ENCODE measurements around the gene APRT. TPM values are rescaled to one million over a fixed set of nuclear protein-coding genes. Genes with fewer than 3 reads are reported as not detected.

Gene APRT
- polyA plus RNA-seq, 3 donors, result 123 to 307 (median 233) TPM

DNA sequence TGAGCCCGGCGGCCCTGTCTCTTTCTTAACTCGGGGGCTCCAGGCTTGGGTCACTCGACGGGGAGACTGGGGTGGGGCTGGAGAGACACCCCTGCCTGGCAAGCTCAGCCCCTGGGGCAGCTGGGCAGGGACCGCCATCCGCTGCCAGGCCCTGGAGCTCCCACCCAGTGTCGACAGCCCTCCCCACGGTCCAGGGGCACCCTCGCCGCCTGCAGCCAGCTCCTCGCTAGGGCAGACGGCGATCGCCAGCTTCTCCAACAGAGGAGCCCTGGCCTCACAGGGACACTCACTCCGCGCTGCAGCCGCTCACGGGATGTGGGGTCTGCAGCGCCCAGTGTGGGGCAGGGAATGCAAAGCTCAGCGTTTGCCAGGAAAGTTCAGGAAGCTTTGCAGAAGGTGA is 16.0 kb upstream of the APRT start:
- no peak overlapping the region for H2AFZ ChIP-seq (ENCODE audit: insufficient read depth, low read depth, low read length, poor library complexity, severe bottlenecking)
- peaks cover 19% of the 10 kb centered on the region for H4K20me1 ChIP-seq (ENCODE audit: insufficient read depth, low read length)
- no peak overlapping the region for H3K27ac ChIP-seq (ENCODE audit: low read depth in 1 of 2, low read length in 2 of 2)
- Mint-ChIP-seq H3K27me3 (ENCODE audit: low read depth in 3 of 3) (no peaks in the 10 kb centered on the region), H3K27ac (peak overlapping the region in 1 of 7 donors; percentile 31), H3K36me3 (peaks cover 28 to 54% of the 10 kb centered on the region in 2 donors), H3K4me3 (no peak overlapping the region), H3K9me3 (no peaks in the 10 kb centered on the region), H3K4me1 (no peaks in the 10 kb centered on the region)
- no peaks in the 10 kb centered on the region for H3K79me2 ChIP-seq (ENCODE audit: insufficient read depth, low read length)
- TF ChIP-seq, protein P1, sequence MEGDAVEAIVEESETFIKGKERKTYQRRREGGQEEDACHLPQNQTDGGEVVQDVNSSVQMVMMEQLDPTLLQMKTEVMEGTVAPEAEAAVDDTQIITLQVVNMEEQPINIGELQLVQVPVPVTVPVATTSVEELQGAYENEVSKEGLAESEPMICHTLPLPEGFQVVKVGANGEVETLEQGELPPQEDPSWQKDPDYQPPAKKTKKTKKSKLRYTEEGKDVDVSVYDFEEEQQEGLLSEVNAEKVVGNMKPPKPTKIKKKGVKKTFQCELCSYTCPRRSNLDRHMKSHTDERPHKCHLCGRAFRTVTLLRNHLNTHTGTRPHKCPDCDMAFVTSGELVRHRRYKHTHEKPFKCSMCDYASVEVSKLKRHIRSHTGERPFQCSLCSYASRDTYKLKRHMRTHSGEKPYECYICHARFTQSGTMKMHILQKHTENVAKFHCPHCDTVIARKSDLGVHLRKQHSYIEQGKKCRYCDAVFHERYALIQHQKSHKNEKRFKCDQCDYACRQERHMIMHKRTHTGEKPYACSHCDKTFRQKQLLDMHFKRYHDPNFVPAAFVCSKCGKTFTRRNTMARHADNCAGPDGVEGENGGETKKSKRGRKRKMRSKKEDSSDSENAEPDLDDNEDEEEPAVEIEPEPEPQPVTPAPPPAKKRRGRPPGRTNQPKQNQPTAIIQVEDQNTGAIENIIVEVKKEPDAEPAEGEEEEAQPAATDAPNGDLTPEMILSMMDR (IDR thresholded peaks at IDR 0.05), result no peak
- WGBS (ENCODE audit: insufficient coverage), result 97% methylated on average over 13 of the region's 21 CpGs
- H3K27me3 ChIP-seq (ENCODE audit: control insufficient read depth in 2 of 2, insufficient read depth in 2 of 2, low read length in 2 of 2), result no peaks in the 10 kb centered on the region
- no peak for DNase-seq
- intact Hi-C loops (cut with micrococcal nuclease), result no loop called here
- H3K4me3 ChIP-seq (replicated peaks in 1 of 3; ENCODE audit: low read depth in 2 of 3, low read length in 3 of 3), result no peak overlapping the region
- H3K9ac ChIP-seq (ENCODE audit: insufficient read depth, low read length, poor library complexity, severe bottlenecking), result no peak overlapping the region
- H3K4me2 ChIP-seq (replicated peaks; ENCODE audit: extremely low read depth, low read length, poor library complexity, severe bottlenecking), result no peak overlapping the region
- H3K9me3 ChIP-seq (replicated peaks in 1 of 2; ENCODE audit: control insufficient read depth in 1 of 2, insufficient read depth in 1 of 2, low read length in 2 of 2), result no peaks in the 10 kb centered on the region
- no peaks in the 10 kb centered on the region for H3K4me1 ChIP-seq (ENCODE audit: control insufficient read depth in 1 of 2, insufficient read depth in 2 of 2, low read length in 2 of 2)
- H3K36me3 ChIP-seq (replicated peaks in 1 of 2; ENCODE audit: control insufficient read depth in 1 of 2, insufficient read depth in 2 of 2, low read length in 2 of 2), result peaks cover 45 to 54% of the 10 kb centered on the region in 2 donors

DNA sequence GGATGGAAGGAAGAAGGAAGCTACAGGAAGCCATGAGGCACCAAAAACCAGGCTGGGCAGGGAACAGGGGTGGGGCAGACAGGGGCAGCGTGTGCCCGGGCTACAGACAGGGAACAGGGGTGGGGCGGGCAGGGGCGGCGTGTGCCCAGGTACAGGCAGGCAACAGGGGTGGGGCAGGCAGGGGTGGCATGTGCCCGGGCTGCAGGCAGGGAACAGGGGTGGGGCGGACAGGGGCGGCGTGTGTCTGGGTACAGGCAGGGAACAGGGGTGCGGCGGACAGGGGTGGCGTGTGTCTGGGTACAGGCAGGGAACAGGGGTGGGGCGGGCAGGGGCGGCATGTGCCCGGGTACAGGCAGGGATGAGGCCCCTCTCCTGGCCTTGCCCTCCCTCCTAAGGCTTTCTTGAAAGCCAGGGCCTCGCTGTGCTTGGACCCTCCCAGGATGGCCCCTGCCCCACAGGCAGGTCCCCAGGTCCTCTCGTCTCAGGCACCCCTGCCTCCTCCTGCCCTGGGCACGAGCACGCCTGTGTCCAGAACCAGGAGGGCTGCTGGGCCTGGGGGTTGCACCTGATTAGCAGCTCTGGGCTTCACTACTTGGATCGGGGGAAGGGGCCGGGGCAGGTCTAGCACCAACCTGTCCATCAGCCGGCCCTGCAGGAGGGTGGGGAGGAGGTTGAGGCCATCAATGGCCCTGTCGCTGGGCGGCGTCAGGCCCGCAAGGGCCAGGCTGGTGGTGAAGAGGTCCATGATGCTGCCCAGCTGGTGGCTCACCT is 14.5 kb upstream of the APRT start:
- no peak for DNase-seq
- H3K9ac ChIP-seq (ENCODE audit: insufficient read depth, low read length, poor library complexity, severe bottlenecking), result no peak overlapping the region
- Mint-ChIP-seq H3K4me3 (no peak overlapping the region), H3K9me3 (no peaks in the 10 kb centered on the region), H3K4me1 (no peaks in the 10 kb centered on the region), H3K27me3 (ENCODE audit: low read depth in 3 of 3) (no peaks in the 10 kb centered on the region), H3K27ac (peak overlapping the region in 1 of 7 donors; percentile 66), H3K36me3 (peaks cover 35 to 65% of the 10 kb centered on the region in 2 donors)
- no peak overlapping the region for H3K4me3 ChIP-seq (replicated peaks in 1 of 3; ENCODE audit: low read depth in 2 of 3, low read length in 3 of 3)
- H3K4me1 ChIP-seq (ENCODE audit: control insufficient read depth in 1 of 2, insufficient read depth in 2 of 2, low read length in 2 of 2), result no peaks in the 10 kb centered on the region
- no peak overlapping the region for H2AFZ ChIP-seq (ENCODE audit: insufficient read depth, low read depth, low read length, poor library complexity, severe bottlenecking)
- TF ChIP-seq, protein P1 (IDR thresholded peaks at IDR 0.05), result no peak
- no peaks in the 10 kb centered on the region for H3K9me3 ChIP-seq (replicated peaks in 1 of 2; ENCODE audit: control insufficient read depth in 1 of 2, insufficient read depth in 1 of 2, low read length in 2 of 2)
- no peak overlapping the region for H3K4me2 ChIP-seq (replicated peaks; ENCODE audit: extremely low read depth, low read length, poor library complexity, severe bottlenecking)
- 98% methylated on average over 22 of the region's 26 CpGs for WGBS (ENCODE audit: insufficient coverage)
- peaks cover 59 to 69% of the 10 kb centered on the region in 2 donors for H3K36me3 ChIP-seq (replicated peaks in 1 of 2; ENCODE audit: control insufficient read depth in 1 of 2, insufficient read depth in 2 of 2, low read length in 2 of 2)
- no peaks in the 10 kb centered on the region for H3K27me3 ChIP-seq (ENCODE audit: control insufficient read depth in 2 of 2, insufficient read depth in 2 of 2, low read length in 2 of 2)
- H3K79me2 ChIP-seq (ENCODE audit: insufficient read depth, low read length), result no peaks in the 10 kb centered on the region
- intact Hi-C loops (cut with micrococcal nuclease), result no loop called here
- no peak overlapping the region for H3K27ac ChIP-seq (ENCODE audit: low read depth in 1 of 2, low read length in 2 of 2)
- peaks cover 19% of the 10 kb centered on the region for H4K20me1 ChIP-seq (ENCODE audit: insufficient read depth, low read length)
